Measurements from ENCODE around the gene OR56B1. TPM values are rescaled to one million over a fixed set of nuclear protein-coding genes. Genes with fewer than 3 reads are reported as not detected.

Gene OR56B1
- total RNA-seq, 1 experiment from 2014 or later, result not detected

DNA sequence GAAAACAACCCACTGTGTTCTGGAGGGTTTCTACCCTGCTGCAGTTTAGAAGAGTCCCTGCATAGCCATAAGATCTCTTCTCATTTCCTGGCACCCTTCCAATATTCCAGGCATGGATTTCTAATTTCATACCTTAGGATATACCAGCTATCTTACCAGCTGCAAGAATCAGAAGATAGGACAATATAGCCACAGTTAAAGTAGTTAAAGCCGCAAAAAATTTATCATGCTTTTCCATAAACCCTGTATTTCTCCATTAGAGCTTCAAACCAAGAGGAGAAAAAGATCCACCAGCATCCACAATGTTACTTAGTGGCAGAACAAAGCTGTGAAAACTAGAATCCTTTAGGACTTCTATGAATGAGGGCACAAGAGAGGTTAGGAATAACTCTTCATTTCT, 8.6 kb upstream of the OR56B1 start:
- no peak for DNase-seq (ENCODE audit: low spot score)

DNA sequence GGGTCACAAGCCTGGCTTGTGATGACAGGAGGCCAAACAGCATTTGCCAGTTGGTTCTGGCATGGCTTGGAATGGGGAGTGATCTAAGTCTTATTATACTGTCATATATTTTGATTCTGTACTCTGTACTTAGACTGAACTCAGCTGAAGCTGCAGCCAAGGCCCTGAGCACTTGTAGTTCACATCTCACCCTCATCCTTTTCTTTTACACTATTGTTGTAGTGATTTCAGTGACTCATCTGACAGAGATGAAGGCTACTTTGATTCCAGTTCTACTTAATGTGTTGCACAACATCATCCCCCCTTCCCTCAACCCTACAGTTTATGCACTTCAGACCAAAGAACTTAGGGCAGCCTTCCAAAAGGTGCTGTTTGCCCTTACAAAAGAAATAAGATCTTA, 843 bp downstream of the OR56B1 start:
- DNase-seq (ENCODE audit: low spot score), result no peak

DNA sequence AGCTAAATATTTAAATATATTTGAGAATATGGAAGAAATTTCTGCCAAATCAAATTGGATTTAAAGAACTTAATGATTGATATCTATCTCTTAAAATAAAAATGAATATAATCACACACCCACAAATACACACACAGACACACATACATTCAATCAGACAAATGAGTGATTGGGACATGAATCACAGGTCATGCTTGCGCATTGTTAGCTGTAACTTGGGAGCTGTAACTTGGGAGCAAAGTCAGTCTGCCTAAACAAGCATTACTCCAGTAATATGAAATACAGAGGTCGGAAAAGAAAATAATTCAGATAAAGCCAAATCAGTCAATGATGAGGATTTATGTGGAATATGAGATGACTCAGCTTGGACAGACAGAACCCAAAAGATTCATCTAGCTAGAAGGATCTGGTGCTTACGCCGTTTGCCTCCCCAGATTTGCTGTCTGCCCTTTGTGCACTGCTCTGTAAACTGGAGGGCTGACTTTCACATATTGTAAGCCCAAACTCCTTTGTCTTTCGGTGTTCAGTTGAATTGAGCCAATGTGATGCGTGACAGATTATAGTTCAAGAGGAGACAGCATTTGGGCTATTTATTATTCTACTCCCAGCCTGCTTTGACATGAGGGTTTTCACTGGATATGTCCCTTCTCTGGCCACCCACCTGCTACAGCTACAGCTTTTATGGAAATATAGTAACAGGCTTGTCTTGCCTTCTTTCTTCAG, 1.6 kb downstream of the OR56B1 start:
- DNase-seq (ENCODE audit: low spot score), result no peak

DNA sequence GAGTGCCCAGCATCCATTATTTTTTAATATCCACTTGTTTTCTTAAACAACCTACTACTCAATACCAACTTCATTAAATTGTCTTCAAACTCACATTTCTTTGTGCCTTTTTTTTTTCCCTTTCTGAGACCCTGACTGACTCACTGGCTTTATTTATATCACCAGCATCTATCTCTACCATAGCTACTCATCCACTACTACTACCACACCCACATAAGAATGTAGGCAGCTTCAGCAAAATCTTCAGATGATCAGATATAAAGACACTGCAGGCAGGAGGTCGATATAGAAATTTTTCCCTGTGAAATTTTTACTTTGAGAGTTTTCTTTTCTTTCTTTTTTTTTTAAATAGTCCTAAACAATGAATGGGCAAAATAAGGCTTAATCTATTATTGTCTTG, 2.2 kb downstream of the OR56B1 start:
- DNase-seq (ENCODE audit: low spot score), result no peak

DNA sequence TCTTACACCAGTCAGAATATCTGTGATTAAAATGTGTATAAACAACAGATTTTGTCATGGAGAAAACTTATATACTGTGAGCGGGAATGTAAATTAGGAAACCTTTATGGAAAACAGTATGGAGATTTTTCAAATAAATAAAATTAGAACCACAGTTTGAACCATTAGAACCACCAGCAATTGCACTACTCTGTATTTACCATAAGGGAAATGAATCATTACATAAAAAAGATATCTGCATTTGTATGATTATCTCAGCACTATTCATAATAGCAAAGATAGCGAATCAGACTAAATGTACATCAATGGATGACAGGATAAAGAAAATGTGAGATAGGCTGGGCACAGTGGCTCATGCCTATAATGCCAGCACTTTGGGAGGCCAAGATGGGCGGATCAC, 10.4 kb downstream of the OR56B1 start:
- DNase-seq (ENCODE audit: low spot score), result no peak

DNA sequence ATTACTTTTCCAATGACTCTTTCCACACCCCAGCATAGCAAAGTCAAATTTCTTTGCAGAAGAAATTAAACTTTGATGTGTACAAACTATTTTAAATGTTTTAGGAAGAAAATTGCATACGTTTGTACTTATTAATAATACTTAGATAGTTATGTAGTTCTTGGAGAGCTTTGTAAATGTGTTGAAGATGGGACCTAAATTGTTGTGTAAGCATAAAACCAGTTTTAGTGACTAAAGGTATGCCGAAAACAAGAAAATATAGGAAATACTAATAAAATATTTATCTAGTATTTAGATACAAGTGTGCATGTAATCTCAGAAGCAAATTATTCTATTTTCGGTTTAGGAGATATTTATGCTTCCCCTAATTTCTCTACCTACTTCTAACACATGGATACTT, 13.6 kb downstream of the OR56B1 start:
- no peak for DNase-seq (ENCODE audit: low spot score)

DNA sequence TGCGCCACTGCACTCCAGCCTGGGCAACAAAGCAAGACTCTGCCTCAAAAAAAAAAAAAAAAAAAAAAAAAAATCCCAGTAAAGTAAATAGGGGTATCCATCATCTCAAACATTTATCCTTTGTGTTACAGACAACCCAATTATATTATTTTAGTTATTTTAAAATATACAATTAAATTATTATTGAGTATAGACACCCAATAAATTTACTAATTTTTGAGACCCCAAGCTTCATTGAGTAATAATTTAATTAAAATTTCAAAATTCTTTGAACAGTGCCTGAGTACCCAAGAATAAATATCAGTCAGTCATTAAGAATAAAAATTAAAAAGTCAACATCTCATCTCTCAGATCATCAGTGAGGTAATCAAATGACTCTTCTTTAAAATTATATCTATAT, 17.7 kb downstream of the OR56B1 start, which contains the start of gene OR52N4:
OR52N4 (plus strand) TSS at position 301 of the 400 bp plus-strand sequence. CDS start 498 bp downstream, outside the sequence.
- DNase-seq (ENCODE audit: low spot score), result no peak

DNA sequence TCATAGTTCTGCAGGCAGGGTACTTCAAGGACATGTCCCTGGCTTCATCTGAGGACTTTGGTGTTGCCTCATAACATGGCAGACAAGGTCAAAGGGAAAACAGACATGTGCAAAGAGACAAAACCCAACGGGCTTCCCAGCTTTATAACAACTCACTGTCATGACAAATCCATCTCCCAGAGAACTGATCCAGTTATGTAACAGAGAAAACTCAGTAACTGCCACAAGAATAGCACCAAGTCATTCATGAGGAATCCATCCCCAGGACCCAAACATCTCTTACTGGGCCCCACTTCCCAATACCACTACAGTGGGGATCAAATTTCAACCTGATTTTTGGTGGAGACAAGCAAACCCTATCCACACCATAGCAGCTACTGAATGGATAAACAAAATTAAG, 30.8 kb downstream of the OR56B1 start:
- no peak for DNase-seq (ENCODE audit: low spot score)

DNA sequence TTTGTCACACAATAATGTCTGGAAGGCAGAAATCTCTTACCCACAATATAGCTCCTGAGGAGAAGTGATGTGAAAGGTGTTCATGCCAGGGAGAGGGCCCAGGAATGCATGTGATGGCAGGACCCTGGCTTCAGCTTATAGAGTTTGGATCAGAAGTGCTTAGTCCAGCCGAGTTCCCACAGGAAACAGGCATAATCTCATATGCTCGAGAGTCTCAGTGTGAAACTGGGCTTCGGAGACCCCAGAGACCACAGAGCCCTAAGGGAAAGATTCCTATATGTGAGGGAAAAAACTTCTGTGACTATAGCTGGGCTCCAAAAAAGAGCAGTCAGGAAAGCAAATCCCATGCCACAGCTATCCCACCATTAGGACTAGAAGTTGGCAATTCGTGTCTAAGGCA, 47.0 kb downstream of the OR56B1 start, which contains the start of gene OR52N5:
OR52N5 (minus strand) TSS at position 101 of the 400 bp plus-strand sequence. CDS start 4,721 bp downstream, outside the sequence.
- DNase-seq (ENCODE audit: low spot score), result no peak

Other genes with a start within 250 kb of the OR56B1 start
- gene OR52D1, start 247.8 kb upstream of the OR56B1 start, total RNA-seq (2014; rRNA removed; shearing (Covaris generic)), result not detected in 2 replicates
- gene UBQLN3, start 226.5 kb upstream of the OR56B1 start, total RNA-seq (2014; rRNA removed; shearing (Covaris generic)), result not detected in 2 replicates
- not detected in 2 replicates for gene UBQLNL, start 219.7 kb upstream of the OR56B1 start, total RNA-seq (2014; rRNA removed; shearing (Covaris generic))
- not detected in 2 replicates for gene OR52H1, start 187.9 kb upstream of the OR56B1 start, total RNA-seq (2014; rRNA removed; shearing (Covaris generic))
- gene OR52B6, start 155.6 kb upstream of the OR56B1 start, total RNA-seq (2014; rRNA removed; shearing (Covaris generic)), result not detected in 2 replicates
- gene TRIM6, start 139.8 kb upstream of the OR56B1 start, total RNA-seq (2014; rRNA removed; shearing (Covaris generic)), result 0.47 and 2.7 TPM in 2 replicates
- 2.8 and 4.7 TPM in 2 replicates for gene TRIM34, start 111.4 kb upstream of the OR56B1 start, total RNA-seq (2014; rRNA removed; shearing (Covaris generic))
- gene TRIM5, start 51.4 kb upstream of the OR56B1 start, total RNA-seq (2014; rRNA removed; shearing (Covaris generic)), result 11.0 and 16.6 TPM in 2 replicates
- gene TRIM22, start 46.7 kb upstream of the OR56B1 start, total RNA-seq (2014; rRNA removed; shearing (Covaris generic)), result 0.33 TPM in 1 of 2 replicates, not detected in the other
- gene OR52N4, start 17.8 kb downstream of the OR56B1 start, total RNA-seq (2014; rRNA removed; shearing (Covaris generic)), result not detected in 2 replicates
- not detected in 2 replicates for gene OR52N5, start 46.9 kb downstream of the OR56B1 start, total RNA-seq (2014; rRNA removed; shearing (Covaris generic))
- not detected in 2 replicates for gene OR52N1, start 54.8 kb downstream of the OR56B1 start, total RNA-seq (2014; rRNA removed; shearing (Covaris generic))
- not detected in 2 replicates for gene OR52N2, start 72.5 kb downstream of the OR56B1 start, total RNA-seq (2014; rRNA removed; shearing (Covaris generic))
- not detected in 2 replicates for gene OR52E6, start 105.4 kb downstream of the OR56B1 start, total RNA-seq (2014; rRNA removed; shearing (Covaris generic))
- not detected in 2 replicates for gene OR52E8, start 121.2 kb downstream of the OR56B1 start, total RNA-seq (2014; rRNA removed; shearing (Covaris generic))
- not detected in 2 replicates for gene OR52E4, start 144.2 kb downstream of the OR56B1 start, total RNA-seq (2014; rRNA removed; shearing (Covaris generic))
- gene OR52E5, start 156.8 kb downstream of the OR56B1 start, total RNA-seq (2014; rRNA removed; shearing (Covaris generic)), result not detected in 2 replicates
- gene OR56A3, start 205.8 kb downstream of the OR56B1 start, total RNA-seq (2014; rRNA removed; shearing (Covaris generic)), result not detected in 2 replicates
- gene OR56A5, start 232.0 kb downstream of the OR56B1 start, total RNA-seq (2014; rRNA removed; shearing (Covaris generic)), result not detected in 2 replicates

All from HT-29 (cell line).